22Rv1 (cell line): ENCODE measurements around the gene MBNL3.

ENCODE experiments used
- H3K27ac ChIP-seq: fragments of 450-650 bp; 2 replicates; pipeline ENCODE4 v1.5.1; 2017
- CTCF ChIP-seq: fragments of 450-650 bp; IDR thresholded peaks from 2 replicates; pipeline ENCODE4 v1.5.1; 2017; ENCODE audit warnings: mild to moderate bottlenecking
- ZFX ChIP-seq: fragments of 450-650 bp; IDR thresholded peaks from 2 replicates; pipeline ENCODE4 v1.6.1; 2017; ENCODE audit warnings: antibody characterized with exemption, borderline replicate concordance

Gene MBNL3

GRCh38 chrX:132423323-132423722, 65.5 kb downstream of the MBNL3 start:
- TF ChIP-seq ZFX (no peak), CTCF (no peak)
- no peak overlapping the region for H3K27ac ChIP-seq

GRCh38 chrX:132415012-132415411, 73.8 kb downstream of the MBNL3 start:
- no peak overlapping the region for H3K27ac ChIP-seq
- no peak for TF ChIP-seq ZFX
- no peak for TF ChIP-seq CTCF

DNA sequence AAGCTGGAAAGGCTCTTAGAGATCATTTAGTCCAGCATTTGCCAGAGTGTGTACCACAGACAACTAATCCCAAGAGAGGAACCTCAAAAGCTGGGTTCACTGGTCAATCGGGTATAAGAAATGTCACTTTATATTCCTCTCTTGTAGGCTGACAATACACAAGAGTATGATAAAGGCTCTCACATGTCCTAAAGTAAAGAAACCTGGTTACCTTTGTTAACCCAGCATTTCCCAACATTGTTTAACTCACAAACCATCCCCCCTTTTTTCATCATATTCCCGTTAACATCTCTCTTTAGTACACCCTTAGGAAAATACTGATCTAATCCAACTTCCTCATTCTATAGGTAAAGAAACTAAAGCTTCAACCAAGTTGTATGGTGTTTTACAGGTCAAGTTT, 74.4 kb downstream of the MBNL3 start:
- no peak for TF ChIP-seq CTCF
- H3K27ac ChIP-seq = no peak overlapping the region

- no peak for TF ChIP-seq CTCF
- no peak for TF ChIP-seq ZFX
- H3K27ac ChIP-seq = no peak overlapping the region
These were observed 75.4 kb downstream of the MBNL3 start for GRCh38 chrX:132413459-132413858.

DNA sequence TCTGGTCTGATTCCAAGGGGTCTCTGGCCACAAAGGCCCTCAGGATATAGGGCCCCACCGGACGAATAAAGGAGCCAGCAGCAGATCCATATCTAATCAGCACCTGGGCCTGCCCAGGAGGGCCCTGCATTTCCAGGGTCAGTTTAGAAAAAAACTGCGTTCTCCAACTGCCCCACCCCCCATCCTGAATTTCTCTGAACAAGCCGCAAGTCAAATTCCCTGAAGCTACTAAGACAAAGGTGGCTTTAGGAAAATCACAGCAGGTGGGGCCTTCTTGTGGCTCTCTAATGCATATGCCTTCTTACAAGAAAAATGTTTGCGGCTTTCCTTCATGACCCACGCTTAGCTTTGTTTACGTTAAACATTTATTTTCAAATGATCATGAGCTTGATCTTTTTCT, 76.6 kb downstream of the MBNL3 start:
- TF ChIP-seq CTCF = no peak
- TF ChIP-seq ZFX = no peak
- H3K27ac ChIP-seq = no peak overlapping the region

DNA sequence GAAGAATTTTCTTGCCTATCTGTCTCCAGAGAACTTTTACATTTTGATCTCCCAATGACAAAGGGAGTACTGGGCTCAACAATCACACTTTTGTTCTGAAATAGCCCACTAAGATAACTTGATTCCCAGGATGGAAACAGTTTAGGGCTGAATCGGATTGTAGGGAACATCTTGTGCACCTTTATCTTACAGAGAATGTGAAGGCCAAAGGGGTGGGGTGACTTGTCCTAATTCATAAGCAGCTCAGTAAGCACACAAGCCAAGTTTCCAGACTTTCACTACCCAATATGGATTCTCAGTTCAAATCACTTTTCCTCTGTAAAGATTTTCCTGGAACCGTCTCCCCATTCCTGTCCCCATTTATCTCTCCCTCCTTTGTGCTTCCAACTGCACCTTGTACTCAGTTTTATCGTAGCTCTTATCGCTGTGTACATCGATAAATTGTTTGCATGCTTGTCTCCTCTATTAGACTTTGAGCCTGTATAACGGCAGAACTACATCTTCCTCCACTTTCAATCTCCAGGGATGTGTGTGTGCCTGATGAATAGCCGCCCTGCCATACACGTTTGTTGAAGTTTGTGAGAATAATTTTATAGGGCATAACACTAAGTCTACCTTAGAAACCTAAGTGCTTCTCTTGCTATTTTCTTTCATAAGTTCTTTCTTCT, 77.4 kb downstream of the MBNL3 start:
- no peak for TF ChIP-seq CTCF
- TF ChIP-seq ZFX = no peak
- no peak overlapping the region for H3K27ac ChIP-seq

DNA sequence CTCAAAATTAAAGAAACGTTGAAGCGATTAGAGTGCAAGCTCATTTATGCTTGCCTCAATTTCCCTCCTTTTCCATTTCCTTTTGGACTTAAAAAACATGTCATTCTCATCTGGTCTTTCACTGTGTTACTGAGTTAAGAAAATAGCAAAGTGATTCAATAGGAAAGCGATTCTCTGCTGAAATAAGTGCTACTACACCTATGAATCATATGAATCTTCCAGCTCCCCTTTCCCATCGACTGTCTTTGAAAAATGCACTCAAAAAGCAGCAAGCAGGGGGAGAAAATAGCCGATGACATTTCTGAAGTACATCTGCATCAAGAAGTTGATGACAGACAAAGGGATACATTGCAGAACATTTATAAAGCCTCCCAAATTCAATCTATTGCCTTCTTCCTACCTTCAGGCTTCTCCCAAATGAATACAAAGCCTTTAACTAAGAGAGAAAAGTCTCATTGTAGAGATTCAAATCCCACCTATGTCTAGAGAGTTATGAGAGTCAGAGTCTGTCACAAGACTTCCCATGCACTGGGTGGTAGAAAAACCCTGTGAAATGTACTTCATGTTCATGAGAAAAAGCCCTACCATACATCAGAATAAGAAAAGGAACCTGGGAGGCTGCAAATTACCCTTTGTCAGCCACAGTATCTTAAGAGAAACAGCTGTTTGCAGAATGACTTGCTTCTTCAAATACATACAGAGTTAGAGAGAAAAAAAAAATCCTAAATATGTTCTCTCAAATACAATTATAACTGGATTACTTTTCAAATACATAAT, 78.9 kb downstream of the MBNL3 start:
- no peak overlapping the region for H3K27ac ChIP-seq
- TF ChIP-seq ZFX (no peak), CTCF (no peak)
